ENCODE measurements around the gene SIM1.

- no peak for TF ChIP-seq ZNF548 (tag by site-specific recombination; IDR thresholded peaks at IDR 0.05)
- no peak for TF ChIP-seq SP2 (tag by site-specific recombination; IDR thresholded peaks at IDR 0.05)
- no peak for TF ChIP-seq SETDB1 (IDR thresholded peaks at IDR 0.05; ENCODE audit: insufficient read length, low read length)
- TF ChIP-seq ZNF138 (tag by site-specific recombination; IDR thresholded peaks at IDR 0.05; ENCODE audit: borderline replicate concordance) = no peak
- no peak for TF ChIP-seq GLIS2 (tag by site-specific recombination; IDR thresholded peaks at IDR 0.05)
- TF ChIP-seq ZNF350 (tag by site-specific recombination; IDR thresholded peaks at IDR 0.05) = no peak
- TF ChIP-seq ZSCAN30 (tag by site-specific recombination; IDR thresholded peaks at IDR 0.05) = no peak
- no peak for TF ChIP-seq ZNF707 (tag by site-specific recombination; IDR thresholded peaks at IDR 0.05)
- TF ChIP-seq CTCF (tag by site-specific recombination; IDR thresholded peaks at IDR 0.05) = no peak
- TF ChIP-seq ZBTB17 (tag by site-specific recombination; IDR thresholded peaks at IDR 0.05) = no peak
- no peak for TF ChIP-seq ZNF449 (tag by site-specific recombination; IDR thresholded peaks at IDR 0.05)
These were observed 41.9 kb upstream of the SIM1 start for GRCh38 chr6:100506651-100507050.

Data from HEK293 (cell line).